ENCODE data around the gene PIEZO2.
"Not testable (repeated sequence)": the region's sequence is repeated elsewhere in the genome, so short reads cannot be mapped to it uniquely, and the experiment has no call there.

The PIEZO2 gene

DNA sequence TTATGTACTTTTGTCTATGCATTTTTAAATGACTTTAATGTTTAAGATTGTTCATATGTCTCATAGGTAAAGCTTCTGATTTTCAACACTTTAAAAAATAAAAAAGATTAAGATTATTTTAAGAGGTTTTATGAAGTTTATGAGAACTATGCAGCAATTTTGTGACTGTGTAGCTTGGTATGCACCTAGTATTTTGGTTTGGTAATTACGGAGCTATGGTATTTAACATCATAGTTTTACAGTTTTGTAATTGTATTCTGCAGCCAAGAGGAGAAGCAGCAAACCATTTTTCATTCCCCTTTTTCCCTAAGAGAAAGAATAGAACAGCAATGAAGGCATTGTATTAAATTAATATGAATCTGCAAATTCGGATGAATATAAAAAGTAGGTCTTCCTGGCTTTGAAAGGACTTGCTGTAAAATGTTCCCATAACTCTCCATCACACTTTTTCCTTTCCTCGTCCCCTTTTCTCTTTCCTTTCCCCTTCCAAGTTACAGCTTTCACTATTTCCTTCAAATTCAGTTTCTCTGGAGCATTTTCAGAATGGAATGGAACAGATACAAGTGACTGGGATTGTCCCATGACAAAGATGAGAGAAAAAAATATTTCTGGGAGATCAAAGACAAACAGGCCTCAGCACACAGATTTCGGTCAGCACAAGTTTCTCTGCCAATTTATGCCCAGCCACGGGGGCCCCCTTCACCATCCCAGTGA lies 26.1 kb upstream of the PIEZO2 start:
- H3K4me3 ChIP-seq (ENCODE audit: control insufficient read depth, low read depth, low read length), result no peak overlapping the region
- TF ChIP-seq, protein P1, sequence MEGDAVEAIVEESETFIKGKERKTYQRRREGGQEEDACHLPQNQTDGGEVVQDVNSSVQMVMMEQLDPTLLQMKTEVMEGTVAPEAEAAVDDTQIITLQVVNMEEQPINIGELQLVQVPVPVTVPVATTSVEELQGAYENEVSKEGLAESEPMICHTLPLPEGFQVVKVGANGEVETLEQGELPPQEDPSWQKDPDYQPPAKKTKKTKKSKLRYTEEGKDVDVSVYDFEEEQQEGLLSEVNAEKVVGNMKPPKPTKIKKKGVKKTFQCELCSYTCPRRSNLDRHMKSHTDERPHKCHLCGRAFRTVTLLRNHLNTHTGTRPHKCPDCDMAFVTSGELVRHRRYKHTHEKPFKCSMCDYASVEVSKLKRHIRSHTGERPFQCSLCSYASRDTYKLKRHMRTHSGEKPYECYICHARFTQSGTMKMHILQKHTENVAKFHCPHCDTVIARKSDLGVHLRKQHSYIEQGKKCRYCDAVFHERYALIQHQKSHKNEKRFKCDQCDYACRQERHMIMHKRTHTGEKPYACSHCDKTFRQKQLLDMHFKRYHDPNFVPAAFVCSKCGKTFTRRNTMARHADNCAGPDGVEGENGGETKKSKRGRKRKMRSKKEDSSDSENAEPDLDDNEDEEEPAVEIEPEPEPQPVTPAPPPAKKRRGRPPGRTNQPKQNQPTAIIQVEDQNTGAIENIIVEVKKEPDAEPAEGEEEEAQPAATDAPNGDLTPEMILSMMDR (IDR thresholded peaks at IDR 0.05; ENCODE audit: control insufficient read depth, insufficient read depth, low read depth, low read length, missing control alignments), result no peak
- peak; percentile 54 for DNase-seq (ENCODE audit: low read depth)

- not testable (repeated sequence) for DNase-seq (ENCODE audit: low read depth); H3K4me3 ChIP-seq (ENCODE audit: control insufficient read depth, low read depth, low read length)
These were observed 24.8 kb upstream of the PIEZO2 start for GRCh38 chr18:11174179-11174578.

DNA sequence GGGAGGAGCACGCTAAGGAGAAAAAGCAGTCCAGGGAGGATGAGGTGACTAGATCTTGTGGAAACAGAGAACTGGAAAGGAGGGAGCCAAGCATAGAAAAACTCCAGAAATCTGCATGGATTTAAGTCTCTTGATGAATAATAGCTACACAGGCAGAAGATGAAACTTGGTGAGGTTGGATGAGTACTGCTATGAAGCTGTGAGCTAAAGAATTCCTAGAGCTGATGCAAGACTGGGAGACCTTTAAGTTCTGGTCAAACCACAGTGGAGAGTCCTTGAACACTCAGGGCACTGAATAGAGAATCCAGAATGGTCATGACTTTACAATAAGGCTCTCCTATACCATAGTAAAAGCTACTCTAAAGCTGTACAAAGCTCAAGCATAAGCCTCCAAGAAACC lies 18.4 kb upstream of the PIEZO2 start:
- peak; percentile 70 for DNase-seq (ENCODE audit: low read depth)
- TF ChIP-seq, protein P1 (IDR thresholded peaks at IDR 0.05; ENCODE audit: control insufficient read depth, insufficient read depth, low read depth, low read length, missing control alignments), result no peak
- no peak overlapping the region for H3K4me3 ChIP-seq (ENCODE audit: control insufficient read depth, low read depth, low read length)

DNA sequence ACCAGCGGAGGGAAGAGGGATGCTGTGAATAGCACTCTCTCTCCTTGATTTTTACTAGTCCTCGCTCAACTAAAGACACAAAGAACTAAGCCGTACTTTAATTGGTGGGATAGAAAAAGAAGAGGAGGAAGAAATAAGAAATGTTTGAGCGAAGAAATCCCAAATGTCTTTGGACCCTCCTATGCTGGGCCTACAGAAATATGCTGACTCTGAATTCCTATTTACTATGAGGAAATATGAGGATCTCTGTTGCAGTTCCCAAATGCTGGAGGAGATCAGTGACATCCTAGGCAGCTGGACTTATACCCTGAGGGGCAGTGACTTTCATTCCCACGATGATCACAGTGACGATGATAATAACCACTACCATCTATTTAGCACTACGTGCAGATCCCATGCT lies 16.6 kb upstream of the PIEZO2 start:
- no peak overlapping the region for H3K4me3 ChIP-seq (ENCODE audit: control insufficient read depth, low read depth, low read length)
- no peak for DNase-seq (ENCODE audit: low read depth)
- TF ChIP-seq, protein P1 (IDR thresholded peaks at IDR 0.05; ENCODE audit: control insufficient read depth, insufficient read depth, low read depth, low read length, missing control alignments), result no peak

GRCh38 chr18:11165138-11165537 lies 15.8 kb upstream of the PIEZO2 start:
- TF ChIP-seq, protein P1 (IDR thresholded peaks at IDR 0.05; ENCODE audit: control insufficient read depth, insufficient read depth, low read depth, low read length, missing control alignments), result no peak
- H3K4me3 ChIP-seq (ENCODE audit: control insufficient read depth, low read depth, low read length), result no peak overlapping the region
- no peak for DNase-seq (ENCODE audit: low read depth)

- no peak overlapping the region for H3K4me3 ChIP-seq (ENCODE audit: control insufficient read depth, low read depth, low read length)
- TF ChIP-seq, protein P1 (IDR thresholded peaks at IDR 0.05; ENCODE audit: control insufficient read depth, insufficient read depth, low read depth, low read length, missing control alignments), result no peak
- DNase-seq (ENCODE audit: low read depth), result no peak
These were observed 14.3 kb upstream of the PIEZO2 start for GRCh38 chr18:11163665-11164064.

- TF ChIP-seq, protein P1 (IDR thresholded peaks at IDR 0.05; ENCODE audit: control insufficient read depth, insufficient read depth, low read depth, low read length, missing control alignments), result no peak
- DNase-seq (ENCODE audit: low read depth), result no peak
- H3K4me3 ChIP-seq (ENCODE audit: control insufficient read depth, low read depth, low read length), result no peak overlapping the region
These were observed 13.5 kb upstream of the PIEZO2 start for GRCh38 chr18:11162889-11163288.
